ENCODE measurements around the gene NUP42. TPM values are rescaled to one million over a fixed set of nuclear protein-coding genes. Genes with fewer than 3 reads are reported as not detected.
A peak's percentile ranks its signal among the peaks of the same experiment; 100 is the strongest.

Gene NUP42
- total and polyA plus RNA-seq, 10 of the 15 experiments (the other 5 are each of a cell fraction or from before 2014, with no cell fraction given) = 48.6 to 124 (median 74.3) TPM

DNA sequence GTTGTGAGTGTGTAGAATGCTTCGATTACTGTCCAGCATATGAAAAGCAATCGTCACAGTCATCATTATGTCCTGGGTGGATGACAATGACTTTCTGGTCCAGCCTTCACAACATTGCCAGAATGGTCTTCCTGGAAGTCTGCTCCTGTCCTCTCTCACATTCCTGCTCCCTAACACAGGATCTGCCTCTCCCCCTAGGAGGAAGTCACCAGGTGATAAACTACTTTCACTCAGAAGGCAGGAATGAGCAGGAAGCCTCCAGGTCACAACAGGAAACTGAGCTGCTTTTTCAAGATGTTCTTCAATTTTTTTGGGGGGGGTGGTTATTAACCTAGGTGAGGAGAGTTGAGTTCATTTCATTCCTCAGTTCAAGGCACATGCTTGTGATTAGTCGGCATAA lies 51.1 kb downstream of the NUP42 start (continued):
- TF ChIP-seq, protein P1, sequence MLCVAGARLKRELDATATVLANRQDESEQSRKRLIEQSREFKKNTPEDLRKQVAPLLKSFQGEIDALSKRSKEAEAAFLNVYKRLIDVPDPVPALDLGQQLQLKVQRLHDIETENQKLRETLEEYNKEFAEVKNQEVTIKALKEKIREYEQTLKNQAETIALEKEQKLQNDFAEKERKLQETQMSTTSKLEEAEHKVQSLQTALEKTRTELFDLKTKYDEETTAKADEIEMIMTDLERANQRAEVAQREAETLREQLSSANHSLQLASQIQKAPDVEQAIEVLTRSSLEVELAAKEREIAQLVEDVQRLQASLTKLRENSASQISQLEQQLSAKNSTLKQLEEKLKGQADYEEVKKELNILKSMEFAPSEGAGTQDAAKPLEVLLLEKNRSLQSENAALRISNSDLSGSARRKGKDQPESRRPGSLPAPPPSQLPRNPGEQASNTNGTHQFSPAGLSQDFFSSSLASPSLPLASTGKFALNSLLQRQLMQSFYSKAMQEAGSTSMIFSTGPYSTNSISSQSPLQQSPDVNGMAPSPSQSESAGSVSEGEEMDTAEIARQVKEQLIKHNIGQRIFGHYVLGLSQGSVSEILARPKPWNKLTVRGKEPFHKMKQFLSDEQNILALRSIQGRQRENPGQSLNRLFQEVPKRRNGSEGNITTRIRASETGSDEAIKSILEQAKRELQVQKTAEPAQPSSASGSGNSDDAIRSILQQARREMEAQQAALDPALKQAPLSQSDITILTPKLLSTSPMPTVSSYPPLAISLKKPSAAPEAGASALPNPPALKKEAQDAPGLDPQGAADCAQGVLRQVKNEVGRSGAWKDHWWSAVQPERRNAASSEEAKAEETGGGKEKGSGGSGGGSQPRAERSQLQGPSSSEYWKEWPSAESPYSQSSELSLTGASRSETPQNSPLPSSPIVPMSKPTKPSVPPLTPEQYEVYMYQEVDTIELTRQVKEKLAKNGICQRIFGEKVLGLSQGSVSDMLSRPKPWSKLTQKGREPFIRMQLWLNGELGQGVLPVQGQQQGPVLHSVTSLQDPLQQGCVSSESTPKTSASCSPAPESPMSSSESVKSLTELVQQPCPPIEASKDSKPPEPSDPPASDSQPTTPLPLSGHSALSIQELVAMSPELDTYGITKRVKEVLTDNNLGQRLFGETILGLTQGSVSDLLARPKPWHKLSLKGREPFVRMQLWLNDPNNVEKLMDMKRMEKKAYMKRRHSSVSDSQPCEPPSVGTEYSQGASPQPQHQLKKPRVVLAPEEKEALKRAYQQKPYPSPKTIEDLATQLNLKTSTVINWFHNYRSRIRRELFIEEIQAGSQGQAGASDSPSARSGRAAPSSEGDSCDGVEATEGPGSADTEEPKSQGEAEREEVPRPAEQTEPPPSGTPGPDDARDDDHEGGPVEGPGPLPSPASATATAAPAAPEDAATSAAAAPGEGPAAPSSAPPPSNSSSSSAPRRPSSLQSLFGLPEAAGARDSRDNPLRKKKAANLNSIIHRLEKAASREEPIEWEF (IDR thresholded peaks at IDR 0.05; ENCODE audit: insufficient replicate concordance, low read depth, low read length) = no peak
- TF ChIP-seq SMAD5 (IDR thresholded peaks at IDR 0.05; ENCODE audit: low read depth) (no peak), MYB (IDR thresholded peaks at IDR 0.05; ENCODE audit: borderline replicate concordance, low read depth, low read length) (no peak), TCF12 (IDR thresholded peaks at IDR 0.05; ENCODE audit: low read depth, low read length) (no peak)

DNA sequence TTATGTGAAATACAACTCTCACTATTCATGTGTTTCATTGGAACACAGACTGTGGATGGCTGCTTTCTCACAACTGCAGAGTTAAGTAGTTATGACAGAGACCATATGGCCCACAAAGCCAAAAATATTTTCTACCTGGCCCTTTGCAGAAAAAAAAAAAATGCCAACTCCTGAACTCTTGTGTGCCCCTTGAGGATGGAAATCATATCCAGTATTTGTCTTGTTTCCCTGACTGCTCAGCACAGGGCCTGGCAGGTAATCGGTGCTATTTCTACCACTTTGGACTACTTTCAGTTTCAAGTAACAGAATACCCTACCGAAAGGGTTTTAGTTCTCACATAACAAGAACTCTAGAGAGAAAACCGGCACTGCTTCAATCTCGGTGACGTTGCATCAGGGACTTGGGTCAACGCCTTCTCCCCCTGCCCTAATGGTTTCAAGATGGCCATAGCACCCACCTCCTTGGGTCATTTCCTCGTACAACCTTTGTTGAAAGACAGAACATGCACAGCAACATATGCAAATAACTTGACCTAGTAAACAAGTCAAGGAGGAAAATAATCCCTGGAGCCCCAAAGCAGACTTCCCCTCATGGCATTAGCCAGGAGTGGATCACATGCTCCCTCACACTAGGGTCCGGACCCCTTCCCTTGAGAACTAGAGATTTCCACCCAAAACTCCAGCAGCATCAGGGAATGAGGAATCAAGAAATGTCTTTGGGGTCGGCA lies 52.9 kb downstream of the NUP42 start:
- H3K27me3 ChIP-seq (replicated peaks in 1 of 2; ENCODE audit: control insufficient read depth in 2 of 2, insufficient read depth in 2 of 2, low read length in 1 of 2) = no peaks in the 10 kb centered on the region
- TF ChIP-seq, protein P2, sequence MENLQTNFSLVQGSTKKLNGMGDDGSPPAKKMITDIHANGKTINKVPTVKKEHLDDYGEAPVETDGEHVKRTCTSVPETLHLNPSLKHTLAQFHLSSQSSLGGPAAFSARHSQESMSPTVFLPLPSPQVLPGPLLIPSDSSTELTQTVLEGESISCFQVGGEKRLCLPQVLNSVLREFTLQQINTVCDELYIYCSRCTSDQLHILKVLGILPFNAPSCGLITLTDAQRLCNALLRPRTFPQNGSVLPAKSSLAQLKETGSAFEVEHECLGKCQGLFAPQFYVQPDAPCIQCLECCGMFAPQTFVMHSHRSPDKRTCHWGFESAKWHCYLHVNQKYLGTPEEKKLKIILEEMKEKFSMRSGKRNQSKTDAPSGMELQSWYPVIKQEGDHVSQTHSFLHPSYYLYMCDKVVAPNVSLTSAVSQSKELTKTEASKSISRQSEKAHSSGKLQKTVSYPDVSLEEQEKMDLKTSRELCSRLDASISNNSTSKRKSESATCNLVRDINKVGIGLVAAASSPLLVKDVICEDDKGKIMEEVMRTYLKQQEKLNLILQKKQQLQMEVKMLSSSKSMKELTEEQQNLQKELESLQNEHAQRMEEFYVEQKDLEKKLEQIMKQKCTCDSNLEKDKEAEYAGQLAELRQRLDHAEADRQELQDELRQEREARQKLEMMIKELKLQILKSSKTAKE (IDR thresholded peaks at IDR 0.05; ENCODE audit: low read depth, poor library complexity, severe bottlenecking) = peak; percentile 58
- TF ChIP-seq KLF5 (IDR thresholded peaks at IDR 0.05; ENCODE audit: partially characterized antibody) (peak; percentile 44), PML (IDR thresholded peaks at IDR 0.05; ENCODE audit: low read length) (no peak), HCFC1 (IDR thresholded peaks at IDR 0.05; ENCODE audit: low read length) (no peak), POU2F2 (IDR thresholded peaks at IDR 0.05; ENCODE audit: borderline replicate concordance, low read depth, low read length) (peak; percentile 78; the same call in 2 of the 3 replicates)
- TF ChIP-seq, protein P3, sequence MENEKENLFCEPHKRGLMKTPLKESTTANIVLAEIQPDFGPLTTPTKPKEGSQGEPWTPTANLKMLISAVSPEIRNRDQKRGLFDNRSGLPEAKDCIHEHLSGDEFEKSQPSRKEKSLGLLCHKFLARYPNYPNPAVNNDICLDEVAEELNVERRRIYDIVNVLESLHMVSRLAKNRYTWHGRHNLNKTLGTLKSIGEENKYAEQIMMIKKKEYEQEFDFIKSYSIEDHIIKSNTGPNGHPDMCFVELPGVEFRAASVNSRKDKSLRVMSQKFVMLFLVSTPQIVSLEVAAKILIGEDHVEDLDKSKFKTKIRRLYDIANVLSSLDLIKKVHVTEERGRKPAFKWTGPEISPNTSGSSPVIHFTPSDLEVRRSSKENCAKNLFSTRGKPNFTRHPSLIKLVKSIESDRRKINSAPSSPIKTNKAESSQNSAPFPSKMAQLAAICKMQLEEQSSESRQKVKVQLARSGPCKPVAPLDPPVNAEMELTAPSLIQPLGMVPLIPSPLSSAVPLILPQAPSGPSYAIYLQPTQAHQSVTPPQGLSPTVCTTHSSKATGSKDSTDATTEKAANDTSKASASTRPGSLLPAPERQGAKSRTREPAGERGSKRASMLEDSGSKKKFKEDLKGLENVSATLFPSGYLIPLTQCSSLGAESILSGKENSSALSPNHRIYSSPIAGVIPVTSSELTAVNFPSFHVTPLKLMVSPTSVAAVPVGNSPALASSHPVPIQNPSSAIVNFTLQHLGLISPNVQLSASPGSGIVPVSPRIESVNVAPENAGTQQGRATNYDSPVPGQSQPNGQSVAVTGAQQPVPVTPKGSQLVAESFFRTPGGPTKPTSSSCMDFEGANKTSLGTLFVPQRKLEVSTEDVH (IDR thresholded peaks at IDR 0.05; ENCODE audit: low read depth, partially characterized antibody) = peak; percentile 65

More for the DNA sequence above, 52.9 kb downstream of the NUP42 start:
- intact Hi-C loops (cut with micrococcal nuclease; ENCODE audit: unreplicated experiment) = no loop called here
- Histone ChIP-seq H3K4me3 (0 out of 2 replicates have a peak overlapping the region, but pooled peaks have one; percentile 5), H3K4me2 (ENCODE audit: control insufficient read depth, insufficient read depth) (peak overlapping the region; percentile 86), H3K9ac (ENCODE audit: control insufficient read depth, insufficient read depth, low read length) (peak overlapping the region; percentile 17; the same call in 1 of the 2 replicates), H4K20me1 (ENCODE audit: control insufficient read depth, insufficient read depth) (no peaks in the 10 kb centered on the region), H3K36me3 (ENCODE audit: control insufficient read depth in 2 of 2, insufficient read depth in 2 of 2, low read length in 1 of 2) (no peaks in the 10 kb centered on the region), H3K4me1 (ENCODE audit: control insufficient read depth, insufficient read depth, low read length) (peaks cover 15% of the 10 kb centered on the region), H3K9me3 (replicated peaks; ENCODE audit: control insufficient read depth, insufficient read depth, low read length) (no peaks in the 10 kb centered on the region), H2AFZ (ENCODE audit: control insufficient read depth, low read depth, low read length) (peak overlapping the region; percentile 62), H3K27ac (ENCODE audit: control insufficient read depth, insufficient read depth) (peak overlapping the region; percentile 79), H3K79me2 (ENCODE audit: control insufficient read depth, insufficient read depth, low read length) (no peaks in the 10 kb centered on the region)
- SMC1A ChIA-PET (ENCODE audit: uncharacterized antibody, unreplicated experiment) = interaction anchor here (0.6 kb wide), 1 partner anchor 364 kb away, joined by 3 read pairs; no protein-coding TSS in a partner anchor
- CTCF ChIA-PET = interaction anchor here (0.7 kb wide), 1 partner anchor 50 kb away, joined by 3 read pairs; no protein-coding TSS in a partner anchor
- DNase-seq (ENCODE audit: low read depth, low spot score) (peak; percentile 72), ATAC-seq (peak; percentile 98), FAIRE-seq (peak; percentile 80)
- WGBS (ENCODE audit: insufficient coverage, insufficient replicate concordance, low lambda C conversion rate, missing lambda C conversion rate) = 34% methylated on average over 9 of the region's 9 CpGs
- in situ Hi-C loops (cut with MboI) = no loop called here
- POLR2A ChIA-PET = interaction anchor here (0.6 kb wide), 1 partner anchor 11 kb away, joined by 3 read pairs; no protein-coding TSS in a partner anchor
- no TSS peak for BruUV-seq (replicated peaks)
- RAD21 ChIA-PET (ENCODE audit: unreplicated experiment) = interaction anchor here (0.6 kb wide), 1 partner anchor 51 kb away, joined by 3 read pairs; no protein-coding TSS in a partner anchor
